Activated CD8-positive, alpha-beta memory T cell treated with anti-CD3 and anti-CD28 coated beads for 1 hour (primary cell): Measurements from ENCODE around the gene REEP1.
A peak's percentile ranks its signal among the peaks of the same experiment; 100 is the strongest.

Source experiments
- DNase-seq, 2 donors: peaks; one replicate each; pipeline ENCODE4 v3.0.0-alpha.2; 2020; ENCODE audit warnings: low read depth in 1 of 2; ENCODE audit errors: extremely low read depth in 1 of 2

REEP1 gene

GRCh38 chr2:86337244-86337835 lies at the start of gene REEP1:
Gene REEP1 (minus strand): TSS chr2:86337626. CDS start chr2:86337510, 116 bp downstream.
- no peak for DNase-seq

GRCh38 chr2:86383844-86384243 lies 46.4 kb upstream of the REEP1 start:
- no peak for DNase-seq

GRCh38 chr2:86382698-86383097 lies 45.3 kb upstream of the REEP1 start:
- no peak for DNase-seq

DNA sequence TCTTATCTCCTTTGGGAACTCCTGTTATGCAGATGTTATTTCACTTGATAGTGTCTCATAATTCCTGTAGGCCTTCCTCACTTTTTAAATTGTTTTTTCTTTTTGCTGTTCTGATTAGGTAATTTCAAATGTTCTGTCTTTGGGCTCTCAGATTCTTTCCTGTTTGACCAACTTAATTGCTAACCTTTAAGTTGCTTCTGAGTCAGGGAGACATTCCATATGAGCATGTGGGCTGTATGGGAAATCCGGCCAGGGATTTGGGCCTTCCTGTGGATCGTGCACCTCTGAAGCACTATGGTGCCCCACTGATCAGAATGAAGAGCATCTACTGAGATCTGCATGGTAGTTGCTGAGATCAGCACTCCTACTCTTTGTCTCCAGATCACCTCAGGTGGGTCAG lies 44.7 kb upstream of the REEP1 start:
- no peak for DNase-seq

- no peak for DNase-seq
These were observed 41.0 kb upstream of the REEP1 start for GRCh38 chr2:86378469-86378868.

DNA sequence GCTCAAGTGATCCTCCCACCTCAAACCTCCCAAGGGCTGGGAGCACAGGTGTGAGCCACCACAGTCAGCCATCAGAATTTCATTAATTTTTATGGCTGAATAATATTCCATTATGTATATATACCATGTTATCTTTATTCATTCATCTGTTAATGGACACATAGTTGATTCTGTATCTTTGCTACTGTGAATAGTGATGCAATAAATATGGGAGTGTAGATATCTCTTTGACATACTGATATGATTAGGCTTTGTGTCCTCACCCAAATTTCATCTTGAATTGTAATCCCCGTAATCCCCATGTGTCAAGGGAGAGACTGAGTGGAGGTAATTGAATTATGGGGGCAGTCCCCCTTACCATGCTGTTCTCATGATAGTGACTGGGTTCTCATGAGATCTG lies 38.2 kb upstream of the REEP1 start:
- no peak for DNase-seq

GRCh38 chr2:86372641-86373502 lies 35.4 kb upstream of the REEP1 start:
- DNase-seq, result no peak

- no peak for DNase-seq
These were observed 34.7 kb upstream of the REEP1 start for GRCh38 chr2:86372133-86372532.

- DNase-seq, result no peak
These were observed 34.1 kb upstream of the REEP1 start for GRCh38 chr2:86371527-86371926.

GRCh38 chr2:86370579-86370978 lies 33.2 kb upstream of the REEP1 start:
- no peak for DNase-seq

- peak in 1 of 2 donors; percentile 20 for DNase-seq
These were observed 30.9 kb upstream of the REEP1 start for GRCh38 chr2:86368161-86368824.

- no peak for DNase-seq
These were observed 30.0 kb upstream of the REEP1 start for GRCh38 chr2:86367499-86367777.

- no peak for DNase-seq
These were observed 29.4 kb upstream of the REEP1 start for GRCh38 chr2:86366651-86367498.

- no peak for DNase-seq
These were observed 27.5 kb upstream of the REEP1 start for GRCh38 chr2:86364894-86365293.

DNA sequence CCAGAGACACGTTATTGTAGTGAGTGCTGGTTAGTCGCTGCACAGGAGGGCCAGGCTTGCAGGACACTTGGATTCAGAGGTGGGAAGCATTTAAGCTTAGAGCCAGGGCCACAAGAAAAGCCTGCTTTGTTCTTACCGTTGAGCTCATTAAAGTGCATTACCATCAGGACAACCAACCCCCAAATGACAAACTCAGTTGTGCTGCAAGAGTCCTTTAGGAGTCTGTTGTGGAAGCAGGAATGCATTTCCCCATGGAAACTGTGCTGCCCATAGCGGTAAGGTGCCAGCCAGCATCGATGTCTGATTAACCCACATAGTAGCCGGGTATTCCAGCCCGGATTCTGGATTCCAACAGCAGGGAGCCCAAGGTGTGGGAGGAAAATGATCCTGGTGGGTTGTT lies 23.4 kb upstream of the REEP1 start:
- no peak for DNase-seq

DNA sequence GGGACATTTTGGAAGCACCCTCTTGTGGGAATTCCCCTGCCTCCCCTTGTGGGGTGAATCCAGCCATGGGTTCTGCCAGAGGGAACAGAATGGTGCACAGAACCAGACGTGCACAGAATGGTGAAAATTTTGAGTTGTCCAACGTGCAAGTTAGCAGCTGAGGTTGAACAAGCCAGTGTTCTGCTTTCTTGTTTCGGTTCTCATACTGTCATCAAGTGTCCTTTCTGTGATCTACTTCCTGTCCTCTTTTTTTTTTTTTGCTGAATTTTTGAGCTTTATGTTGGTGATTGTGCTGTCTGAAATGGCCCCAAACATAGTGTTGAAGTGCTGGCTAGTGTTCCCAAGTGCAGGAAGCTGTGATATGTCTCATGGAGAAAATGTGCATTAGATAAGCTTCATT lies 21.5 kb upstream of the REEP1 start:
- no peak for DNase-seq

- DNase-seq, result no peak
These were observed 20.1 kb upstream of the REEP1 start for GRCh38 chr2:86357392-86357963.

- no peak for DNase-seq
These were observed 15.3 kb upstream of the REEP1 start for GRCh38 chr2:86352727-86353221.

- DNase-seq, result no peak
These were observed 14.8 kb upstream of the REEP1 start for GRCh38 chr2:86352137-86352726.

DNA sequence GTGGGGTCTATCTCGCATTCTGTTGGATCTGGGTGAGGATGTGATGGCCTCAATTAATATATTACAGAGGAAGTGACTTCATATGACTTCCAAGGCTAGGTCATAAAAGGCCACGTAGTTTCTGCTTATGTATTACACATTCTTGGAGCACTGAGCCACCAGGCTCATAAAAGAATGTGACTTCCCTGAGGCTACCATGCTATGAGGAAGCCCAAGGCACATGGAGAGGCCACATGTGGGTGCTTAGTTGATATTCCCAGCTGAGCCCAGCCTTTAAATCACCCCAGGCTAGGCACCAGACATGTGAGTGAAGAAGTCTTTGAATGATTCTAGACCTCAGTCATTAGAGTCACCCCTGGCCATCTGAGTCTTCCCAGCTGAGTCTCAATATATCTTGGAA lies 13.3 kb upstream of the REEP1 start:
- no peak for DNase-seq
